ENCODE measurements around the gene EVC2. TPM values are rescaled to one million over a fixed set of nuclear protein-coding genes. Genes with fewer than 3 reads are reported as not detected.

Gene EVC2
- polyA plus RNA-seq, 1 donor (not counting 4 experiments of a cell fraction or from before 2014, with no cell fraction given): 1.7 TPM

DNA sequence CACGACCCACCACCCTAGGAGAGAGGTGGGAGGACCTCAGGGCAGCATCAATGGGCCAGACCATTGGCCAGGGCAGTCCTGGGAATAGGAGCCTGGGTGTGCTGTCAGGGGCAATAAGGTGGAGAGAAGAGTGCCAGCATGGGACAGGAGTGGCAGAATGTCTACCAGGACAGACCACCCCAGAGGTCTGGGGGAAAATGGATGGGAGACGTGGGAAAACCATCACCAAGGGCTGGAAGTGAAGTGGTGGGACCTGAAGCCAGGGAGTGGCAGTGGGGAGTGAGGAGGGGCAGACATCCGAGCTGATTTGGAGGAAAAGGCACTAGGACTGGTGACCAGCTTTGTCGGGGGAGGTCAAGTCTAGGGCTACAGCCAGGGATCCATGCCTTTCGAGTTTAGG, 993 bp downstream of the EVC2 start:
- dilution Hi-C loops (cut with MboI; ENCODE audit: extremely low pct_ligation_motif_present, low sequenced_read_pairs): no loop called here
- no peak for TF ChIP-seq EZH2 (IDR thresholded peaks at IDR 0.05; ENCODE audit: low read length)
- TF ChIP-seq, protein P1, sequence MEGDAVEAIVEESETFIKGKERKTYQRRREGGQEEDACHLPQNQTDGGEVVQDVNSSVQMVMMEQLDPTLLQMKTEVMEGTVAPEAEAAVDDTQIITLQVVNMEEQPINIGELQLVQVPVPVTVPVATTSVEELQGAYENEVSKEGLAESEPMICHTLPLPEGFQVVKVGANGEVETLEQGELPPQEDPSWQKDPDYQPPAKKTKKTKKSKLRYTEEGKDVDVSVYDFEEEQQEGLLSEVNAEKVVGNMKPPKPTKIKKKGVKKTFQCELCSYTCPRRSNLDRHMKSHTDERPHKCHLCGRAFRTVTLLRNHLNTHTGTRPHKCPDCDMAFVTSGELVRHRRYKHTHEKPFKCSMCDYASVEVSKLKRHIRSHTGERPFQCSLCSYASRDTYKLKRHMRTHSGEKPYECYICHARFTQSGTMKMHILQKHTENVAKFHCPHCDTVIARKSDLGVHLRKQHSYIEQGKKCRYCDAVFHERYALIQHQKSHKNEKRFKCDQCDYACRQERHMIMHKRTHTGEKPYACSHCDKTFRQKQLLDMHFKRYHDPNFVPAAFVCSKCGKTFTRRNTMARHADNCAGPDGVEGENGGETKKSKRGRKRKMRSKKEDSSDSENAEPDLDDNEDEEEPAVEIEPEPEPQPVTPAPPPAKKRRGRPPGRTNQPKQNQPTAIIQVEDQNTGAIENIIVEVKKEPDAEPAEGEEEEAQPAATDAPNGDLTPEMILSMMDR (optimal IDR thresholded peaks at IDR 0.05 in 1 of 3, IDR thresholded peaks at IDR 0.05 in 1 of 3, conservative IDR thresholded peaks at IDR 0.05 in 1 of 3; ENCODE audit: extremely low read depth in 1 of 3, insufficient read depth in 2 of 3, low read length in 3 of 3): no peak
- Histone ChIP-seq H3K27me3 (ENCODE audit: control insufficient read depth, extremely low read depth, insufficient read depth, low read length) (no peaks in the 10 kb centered on the region), H3K9me3 (ENCODE audit: control insufficient read depth, low read depth, low read length) (no peaks in the 10 kb centered on the region), H3K4me1 (ENCODE audit: control insufficient read depth, extremely low read depth, insufficient read depth, low read length) (peaks cover 42% of the 10 kb centered on the region), H3K79me2 (ENCODE audit: control insufficient read depth, insufficient read depth, low read length) (peaks cover 25% of the 10 kb centered on the region), H3K9ac (ENCODE audit: control insufficient read depth, extremely low read depth, insufficient read depth, low read length) (peak overlapping the region; percentile 85), H2AFZ (ENCODE audit: control insufficient read depth, low read length) (no peak overlapping the region), H3K4me2 (ENCODE audit: control insufficient read depth, extremely low read depth, insufficient read depth, low read depth, low read length) (peak overlapping the region; percentile 71), H3K9me1 (ENCODE audit: control insufficient read depth, extremely low read depth, insufficient read depth, low read length) (no peaks in the 10 kb centered on the region), H3K27ac (ENCODE audit: control insufficient read depth, insufficient read depth, low read length) (peak overlapping the region; percentile 94), H3K36me3 (ENCODE audit: control insufficient read depth in 2 of 2, extremely low read depth in 1 of 2, insufficient read depth in 2 of 2, low read length in 2 of 2) (peaks cover 0 to 6% of the 10 kb centered on the region in 2 experiments), H4K20me1 (ENCODE audit: control insufficient read depth, extremely low read depth, insufficient read depth, low read length) (no peaks in the 10 kb centered on the region), H3K4me3 (ENCODE audit: control insufficient read depth in 2 of 3, extremely low read depth in 1 of 3, insufficient read depth in 2 of 3, low read depth in 1 of 3, low read length in 3 of 3) (peak overlapping the region; percentile 56 to 76 (median 68))
- DNase-seq (ENCODE audit: low read depth, low spot score) (no peak), FAIRE-seq (peak; percentile 39)

DNA sequence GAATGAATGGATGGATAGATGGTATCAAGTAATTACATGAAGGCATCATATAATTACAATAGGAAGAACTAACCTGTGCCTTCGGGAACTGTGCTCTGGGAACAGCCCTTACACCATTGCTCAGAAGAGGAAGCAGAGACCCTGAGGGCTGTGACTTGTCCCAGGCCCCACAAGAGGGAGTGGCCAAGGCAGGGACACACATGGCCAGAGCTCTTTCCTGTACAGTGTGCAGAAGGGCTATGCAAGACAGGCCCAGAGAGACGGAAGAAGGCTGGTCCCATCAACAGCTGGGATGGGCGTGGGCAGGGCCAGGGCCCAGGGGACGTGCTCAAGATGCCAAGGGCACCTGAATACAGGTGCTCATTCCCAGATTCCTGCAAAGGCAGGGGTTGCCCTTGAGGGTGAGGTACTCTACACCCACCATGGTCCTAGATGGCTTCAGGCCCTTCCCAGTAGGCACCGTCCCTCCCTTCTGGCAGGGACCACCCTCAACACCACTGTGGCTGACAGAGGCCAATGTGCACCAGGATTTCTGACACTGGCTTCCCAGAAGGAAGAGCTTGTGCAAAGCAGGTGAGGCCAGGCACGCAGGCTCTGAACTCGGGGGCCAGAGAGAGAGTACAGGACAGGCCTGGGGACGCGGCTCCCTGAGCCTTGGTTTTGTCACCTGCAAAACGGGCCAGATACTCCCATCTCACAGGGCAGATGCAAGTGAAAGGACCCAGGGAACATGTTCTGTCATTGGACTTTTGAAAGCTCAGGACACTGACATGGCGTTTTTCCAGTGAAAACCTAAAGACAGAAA, 1.7 kb downstream of the EVC2 start:
- H3K4me2 ChIP-seq (ENCODE audit: control insufficient read depth, extremely low read depth, insufficient read depth, low read depth, low read length): peak overlapping the region; percentile 71
- no peak for TF ChIP-seq EZH2 (IDR thresholded peaks at IDR 0.05; ENCODE audit: low read length)
- TF ChIP-seq, protein P1 (optimal IDR thresholded peaks at IDR 0.05 in 1 of 3, IDR thresholded peaks at IDR 0.05 in 1 of 3, conservative IDR thresholded peaks at IDR 0.05 in 1 of 3; ENCODE audit: extremely low read depth in 1 of 3, insufficient read depth in 2 of 3, low read length in 3 of 3): no peak
- peak overlapping the region in 1 of 3 experiments; percentile 76 for H3K4me3 ChIP-seq (ENCODE audit: control insufficient read depth in 2 of 3, extremely low read depth in 1 of 3, insufficient read depth in 2 of 3, low read depth in 1 of 3, low read length in 3 of 3)
- no peak overlapping the region for H2AFZ ChIP-seq (ENCODE audit: control insufficient read depth, low read length)
- no peaks in the 10 kb centered on the region for H3K9me1 ChIP-seq (ENCODE audit: control insufficient read depth, extremely low read depth, insufficient read depth, low read length)
- no peaks in the 10 kb centered on the region for H4K20me1 ChIP-seq (ENCODE audit: control insufficient read depth, extremely low read depth, insufficient read depth, low read length)
- H3K9ac ChIP-seq (ENCODE audit: control insufficient read depth, extremely low read depth, insufficient read depth, low read length): no peak overlapping the region
- H3K9me3 ChIP-seq (ENCODE audit: control insufficient read depth, low read depth, low read length): no peaks in the 10 kb centered on the region
- no peak overlapping the region for H3K27ac ChIP-seq (ENCODE audit: control insufficient read depth, insufficient read depth, low read length)
- H3K27me3 ChIP-seq (ENCODE audit: control insufficient read depth, extremely low read depth, insufficient read depth, low read length): no peaks in the 10 kb centered on the region
- FAIRE-seq (no peak), DNase-seq (ENCODE audit: low read depth, low spot score) (no peak)
- peaks cover 18% of the 10 kb centered on the region for H3K79me2 ChIP-seq (ENCODE audit: control insufficient read depth, insufficient read depth, low read length)
- dilution Hi-C loops (cut with MboI; ENCODE audit: extremely low pct_ligation_motif_present, low sequenced_read_pairs): no loop called here
- peaks cover 35% of the 10 kb centered on the region for H3K4me1 ChIP-seq (ENCODE audit: control insufficient read depth, extremely low read depth, insufficient read depth, low read length)
- peaks cover 0 to 6% of the 10 kb centered on the region in 2 experiments for H3K36me3 ChIP-seq (ENCODE audit: control insufficient read depth in 2 of 2, extremely low read depth in 1 of 2, insufficient read depth in 2 of 2, low read length in 2 of 2)
